DOHH2 (cell line): Measurements from ENCODE around the gene BNC2.

Experiments used
- CTCF ChIP-seq: fragments of 200-600 bp; sonication (generic); IDR thresholded peaks from one replicate; pipeline ENCODE4 v1.5.1; 2014; ENCODE audit warnings: antibody characterized with exemption, mild to moderate bottlenecking, low read depth, low read length; ENCODE audit not compliant: poor library complexity, severe bottlenecking
- EZH2phosphoT487 ChIP-seq: fragments of 200-600 bp; sonication (generic); IDR thresholded peaks from 2 replicates; pipeline ENCODE4 v1.6.1; 2017; ENCODE audit warnings: borderline replicate concordance, mild to moderate bottlenecking, antibody characterized with exemption, low read length, moderate library complexity, mixed read lengths

DNA sequence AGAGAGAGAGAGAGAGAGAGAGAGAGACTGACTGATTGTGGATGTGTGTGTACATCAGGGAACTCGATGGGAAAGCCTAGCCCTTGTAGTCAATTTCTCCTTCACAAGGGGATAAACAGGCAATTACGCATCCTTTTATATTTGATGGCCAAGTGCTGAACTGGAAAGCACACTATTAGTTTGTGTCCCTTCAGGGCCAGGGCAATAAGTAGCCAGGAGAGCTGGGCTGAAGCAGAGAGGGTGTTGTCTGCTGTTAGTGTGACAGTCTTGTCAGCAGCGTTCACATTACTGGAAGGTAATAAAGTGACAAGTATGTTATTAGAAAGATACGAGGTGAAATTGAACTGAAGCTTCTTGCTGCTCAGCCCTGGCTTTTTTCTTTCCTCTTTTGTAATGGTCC, 457.7 kb downstream of the BNC2 start:
- no peak for TF ChIP-seq EZH2phosphoT487
- TF ChIP-seq CTCF = no peak
